Vagina (tissue), 2 donors: Measurements from ENCODE around the gene CDK5RAP3.

Experiments used
- POLR2A ChIP-seq, 2 donors: fragments of 450-650 bp; IDR thresholded peaks; one replicate each; pipeline ENCODE4 v1.6.1; 2017; ENCODE audit warnings: antibody characterized with exemption in 2 of 2, mild to moderate bottlenecking in 2 of 2, moderate library complexity in 2 of 2
- POLR2AphosphoS5 ChIP-seq, 2 donors: sonication (generic); formaldehyde crosslinking; IDR thresholded peaks; one replicate each; pipeline ENCODE4 v1.9.0; 2017; ENCODE audit warnings: antibody characterized with exemption in 2 of 2, mild to moderate bottlenecking in 2 of 2, low read depth in 1 of 2; ENCODE audit not compliant: insufficient read depth in 1 of 2
- TF ChIP-seq, protein P1 (sequence below), 3 experiments: fragments of 450-650 bp in 2 of 3; fragments of 200-600 bp in 1 of 3; sonication (generic) in 1 of 3; IDR thresholded peaks; one replicate each; pipeline ENCODE4 v1.5.1; 2017 to 2019; ENCODE audit warnings: antibody characterized with exemption in 3 of 3, mild to moderate bottlenecking in 2 of 3, moderate library complexity in 2 of 3

DNA sequence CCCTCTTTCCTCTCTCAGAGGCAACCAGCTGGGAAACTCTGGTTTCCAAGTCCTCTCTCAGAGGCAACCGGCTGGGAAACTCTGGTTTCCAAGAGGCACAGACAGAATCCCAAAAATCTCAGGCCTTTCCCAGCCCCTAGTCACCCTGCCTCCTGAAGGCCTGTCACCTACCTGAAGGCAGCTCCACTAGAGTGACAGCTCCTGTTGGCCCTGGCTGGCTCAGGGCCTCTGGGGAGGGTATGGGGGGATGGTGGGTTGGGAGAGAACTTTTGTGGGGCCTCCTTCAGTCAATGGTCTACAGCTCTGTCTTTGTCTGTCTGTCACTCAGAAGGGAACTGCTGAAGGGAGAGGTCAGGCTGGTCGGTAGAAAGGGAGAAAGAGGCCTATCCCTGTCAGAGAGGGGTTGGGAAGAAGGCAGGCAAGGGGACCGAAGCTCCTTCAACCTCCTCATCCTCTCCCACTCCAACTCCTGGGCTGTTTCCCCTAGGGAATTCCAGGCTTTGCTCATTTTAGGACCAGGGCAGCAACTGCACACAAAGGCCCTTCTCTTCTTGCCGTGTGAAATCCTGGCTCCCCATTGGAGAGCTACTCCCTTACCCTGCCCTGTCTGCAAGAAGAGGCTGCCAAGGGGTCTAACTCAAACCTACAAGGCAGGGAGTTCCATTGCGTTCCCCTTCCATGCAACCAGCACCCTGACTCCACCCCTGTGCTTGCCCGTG, 43.1 kb downstream of the CDK5RAP3 start:
- TF ChIP-seq, protein P1, sequence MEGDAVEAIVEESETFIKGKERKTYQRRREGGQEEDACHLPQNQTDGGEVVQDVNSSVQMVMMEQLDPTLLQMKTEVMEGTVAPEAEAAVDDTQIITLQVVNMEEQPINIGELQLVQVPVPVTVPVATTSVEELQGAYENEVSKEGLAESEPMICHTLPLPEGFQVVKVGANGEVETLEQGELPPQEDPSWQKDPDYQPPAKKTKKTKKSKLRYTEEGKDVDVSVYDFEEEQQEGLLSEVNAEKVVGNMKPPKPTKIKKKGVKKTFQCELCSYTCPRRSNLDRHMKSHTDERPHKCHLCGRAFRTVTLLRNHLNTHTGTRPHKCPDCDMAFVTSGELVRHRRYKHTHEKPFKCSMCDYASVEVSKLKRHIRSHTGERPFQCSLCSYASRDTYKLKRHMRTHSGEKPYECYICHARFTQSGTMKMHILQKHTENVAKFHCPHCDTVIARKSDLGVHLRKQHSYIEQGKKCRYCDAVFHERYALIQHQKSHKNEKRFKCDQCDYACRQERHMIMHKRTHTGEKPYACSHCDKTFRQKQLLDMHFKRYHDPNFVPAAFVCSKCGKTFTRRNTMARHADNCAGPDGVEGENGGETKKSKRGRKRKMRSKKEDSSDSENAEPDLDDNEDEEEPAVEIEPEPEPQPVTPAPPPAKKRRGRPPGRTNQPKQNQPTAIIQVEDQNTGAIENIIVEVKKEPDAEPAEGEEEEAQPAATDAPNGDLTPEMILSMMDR (IDR thresholded peaks at IDR 0.05) = no peak
- no peak for TF ChIP-seq POLR2AphosphoS5 (IDR thresholded peaks at IDR 0.05; ENCODE audit: insufficient read depth in 1 of 2, low read depth in 1 of 2)
- TF ChIP-seq POLR2A (IDR thresholded peaks at IDR 0.05) = no peak
